ENCODE data around the gene ACTG2. TPM values are rescaled to one million over a fixed set of nuclear protein-coding genes. Genes with fewer than 3 reads are reported as not detected.

ACTG2 gene
- total RNA-seq = not detected

DNA sequence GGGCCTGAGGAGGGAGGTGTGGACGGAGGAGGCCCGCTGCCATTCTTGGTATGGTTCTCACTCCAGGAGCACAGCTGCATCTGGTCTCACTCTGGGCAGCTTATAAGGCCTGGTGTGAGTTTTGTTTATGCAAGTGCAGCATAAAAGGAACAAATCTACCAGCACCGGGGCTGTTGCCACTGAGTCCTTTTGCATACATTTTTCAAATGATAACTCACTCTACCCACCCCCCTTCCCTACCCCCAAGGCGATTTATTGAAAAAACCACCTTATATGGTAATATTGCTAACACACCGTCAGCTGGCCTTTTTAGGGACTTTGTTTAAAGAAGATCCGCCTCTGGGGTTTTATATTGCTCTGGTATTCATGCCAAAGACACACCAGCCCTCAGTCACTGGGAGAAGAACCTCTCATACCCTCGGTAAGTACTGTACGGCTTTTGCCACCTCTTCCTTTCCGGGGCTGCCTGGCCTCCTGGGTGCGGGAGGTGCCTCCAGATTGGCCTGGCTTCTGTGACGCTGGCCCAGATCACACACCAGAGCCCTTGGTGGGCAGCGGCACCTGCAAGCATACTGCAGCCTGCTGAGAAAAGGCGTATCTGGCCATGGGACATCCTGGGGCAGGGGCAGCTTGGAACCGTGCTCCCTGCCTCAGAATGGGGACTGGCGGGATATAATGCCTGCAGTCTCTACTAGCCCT, at the start of gene ACTG2:
Gene ACTG2 (plus strand): TSS at position 378 of the 699 bp plus-strand sequence. CDS start 8,304 bp downstream, outside the sequence.

DNA sequence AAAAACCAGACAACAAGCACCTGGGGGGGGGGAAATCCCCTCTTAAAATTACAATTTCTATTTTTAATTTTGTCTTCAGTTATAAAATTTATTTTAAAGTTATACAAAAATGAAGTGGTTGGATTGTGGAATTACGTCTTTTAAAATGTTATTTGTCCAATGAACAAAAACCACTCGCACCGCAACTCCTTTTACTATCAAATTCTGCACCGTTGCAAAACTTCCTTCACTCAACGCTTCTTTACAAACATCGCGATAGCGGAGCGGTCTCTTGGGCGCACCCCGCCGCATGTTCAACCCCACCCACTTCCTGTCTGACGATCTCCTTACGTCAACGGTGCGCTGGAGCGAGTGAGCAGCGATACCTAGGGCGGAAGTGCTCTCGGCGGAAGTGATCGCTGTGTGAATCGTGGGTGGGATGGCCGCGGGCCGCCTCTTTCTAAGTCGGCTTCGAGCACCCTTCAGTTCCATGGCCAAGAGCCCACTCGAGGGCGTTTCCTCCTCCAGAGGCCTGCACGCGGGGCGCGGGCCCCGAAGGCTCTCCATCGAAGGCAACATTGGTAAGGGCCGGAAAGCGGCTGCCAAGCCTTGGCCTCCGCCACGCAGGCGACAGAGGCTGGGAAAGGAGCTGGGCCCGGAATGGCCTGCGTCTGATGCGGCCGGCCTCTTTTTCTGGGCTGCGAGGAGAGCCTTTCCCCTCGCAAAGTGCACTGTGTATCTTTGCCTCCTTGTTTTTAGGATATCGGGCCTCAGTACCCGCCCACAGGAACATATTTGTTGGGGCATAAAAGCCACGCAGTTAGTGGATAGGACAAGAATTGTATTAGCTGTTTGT, 33.9 kb downstream of the ACTG2 start, which contains the start of gene DGUOK:
Gene DGUOK (plus strand): TSS at position 388 of the 835 bp plus-strand sequence. CDS start 31 bp downstream, at position 419.

Small RNA genes within 50 kb of the gene (small RNA-seq; reads per million reads assigned to genes)
- not detected for gene RNA5SP97 (ENCODE audit: low replicate concordance)

Other genes starting within 250 kb of the ACTG2 start
- gene TPRKB, start 155.7 kb upstream of the ACTG2 start, total RNA-seq = 32.9 TPM
- 38.5 TPM for gene DUSP11, start 112.9 kb upstream of the ACTG2 start, total RNA-seq
- not detected for gene C2orf78, start 108.8 kb upstream of the ACTG2 start, total RNA-seq
- gene STAMBP, start 64.0 kb upstream of the ACTG2 start, total RNA-seq = 19.1 TPM
- gene DGUOK, start 33.9 kb downstream of the ACTG2 start, total RNA-seq = 56.3 TPM
- gene TET3, start 91.9 kb downstream of the ACTG2 start, total RNA-seq = 35.7 TPM